Natural killer cell treated with Interleukin-12 subunit alpha and Interleukin-12 subunit beta and Interleukin-15 and Interleukin-18, amount 100 ng/mL, for 72 hours (primary cell): ENCODE data around the gene IGF2BP3. TPM values are rescaled to one million over a fixed set of nuclear protein-coding genes. Genes with fewer than 3 reads are reported as not detected.
A peak's percentile ranks its signal among the peaks of the same experiment; 100 is the strongest.
"Not testable (repeated sequence)": the region's sequence is repeated elsewhere in the genome, so short reads cannot be mapped to it uniquely, and the experiment has no call there.

Experiments used
- ATAC-seq, 2 donors: fragments of 150-1000 bp; cut with Tn5 transposase in 1 of 2; sonication (Bioruptor Pico), chemical (Tn5 transposase) in 1 of 2; 2 replicates each; pipeline ENCODE4 v1.10.0; 2021
- DNase-seq: peaks from one replicate; pipeline ENCODE4 v3.0.0; 2022; ENCODE audit warnings: low spot score
- H3K27ac Mint-ChIP-seq, 2 donors: 1 replicate in 1 of 2; 2 replicates in 1 of 2; pipeline ENCODE4 v1.8.0; 2022; ENCODE audit warnings: mixed read lengths in 2 of 2, mild to moderate bottlenecking in 1 of 2, moderate library complexity in 1 of 2
- H3K27me3 Mint-ChIP-seq, 2 donors: 1 replicate in 1 of 2; 2 replicates in 1 of 2; pipeline ENCODE4 v1.8.0; 2022; ENCODE audit warnings: mixed read lengths in 2 of 2
- H3K36me3 Mint-ChIP-seq: one replicate; pipeline ENCODE4 v1.8.0; 2022; ENCODE audit warnings: mixed read lengths
- H3K4me1 Mint-ChIP-seq, 2 donors: 1 replicate in 1 of 2; 2 replicates in 1 of 2; pipeline ENCODE4 v1.8.0; 2022; ENCODE audit warnings: low read depth in 2 of 2, mixed read lengths in 2 of 2, mild to moderate bottlenecking in 1 of 2
- H3K4me3 Mint-ChIP-seq: one replicate; pipeline ENCODE4 v1.8.0; 2022; ENCODE audit warnings: mixed read lengths
- H3K9me3 Mint-ChIP-seq: 2 replicates; pipeline ENCODE4 v1.8.0; 2022; ENCODE audit warnings: mixed read lengths
- total RNA-seq, 2 donors: library from RNA; stranded (reverse); gene quantifications; one replicate each; pipeline ENCODE4 v1.2.3, GENCODE V29; 2022

Gene IGF2BP3
- total RNA-seq, 2 donors from 2014 or later: 0.31 to 0.95 TPM

GRCh38 chr7:23431702-23432199 is 38.5 kb downstream of the IGF2BP3 start:
- H3K9me3 Mint-ChIP-seq: no peaks in the 10 kb centered on the region
- H3K27me3 Mint-ChIP-seq: peaks cover 9 to 38% of the 10 kb centered on the region in 2 donors
- no peak overlapping the region for H3K27ac Mint-ChIP-seq
- no peaks in the 10 kb centered on the region for H3K4me1 Mint-ChIP-seq
- ATAC-seq (no peak), DNase-seq (no peak)
- no peaks in the 10 kb centered on the region for H3K36me3 Mint-ChIP-seq
- no peak overlapping the region for H3K4me3 Mint-ChIP-seq

GRCh38 chr7:23430893-23431259 is 39.4 kb downstream of the IGF2BP3 start:
- no peaks in the 10 kb centered on the region for H3K9me3 Mint-ChIP-seq
- DNase-seq (no peak), ATAC-seq (no peak)
- H3K36me3 Mint-ChIP-seq: no peaks in the 10 kb centered on the region
- no peak overlapping the region for H3K27ac Mint-ChIP-seq
- H3K4me3 Mint-ChIP-seq: no peak overlapping the region
- H3K27me3 Mint-ChIP-seq: peaks cover 11 to 41% of the 10 kb centered on the region in 2 donors
- no peaks in the 10 kb centered on the region for H3K4me1 Mint-ChIP-seq

- Mint-ChIP-seq H3K4me3 (no peak overlapping the region), H3K4me1 (no peaks in the 10 kb centered on the region), H3K27ac (no peak overlapping the region), H3K27me3 (peaks cover 8 to 44% of the 10 kb centered on the region in 2 donors), H3K36me3 (no peaks in the 10 kb centered on the region), H3K9me3 (no peaks in the 10 kb centered on the region)
- DNase-seq (no peak), ATAC-seq (no peak)
Observed at GRCh38 chr7:23426876-23427275, 43.4 kb downstream of the IGF2BP3 start.

- no peaks in the 10 kb centered on the region for H3K9me3 Mint-ChIP-seq
- H3K4me1 Mint-ChIP-seq: no peaks in the 10 kb centered on the region
- no peak for ATAC-seq
- peaks cover 2 to 20% of the 10 kb centered on the region in 2 donors for H3K27me3 Mint-ChIP-seq
- DNase-seq: no peak
- no peak overlapping the region for H3K27ac Mint-ChIP-seq
- H3K4me3 Mint-ChIP-seq: no peak overlapping the region
- no peaks in the 10 kb centered on the region for H3K36me3 Mint-ChIP-seq
Observed at GRCh38 chr7:23422909-23423308, 47.4 kb downstream of the IGF2BP3 start.

- H3K27ac Mint-ChIP-seq: no peak overlapping the region
- peaks cover 2 to 18% of the 10 kb centered on the region in 2 donors for H3K27me3 Mint-ChIP-seq
- no peak overlapping the region for H3K4me3 Mint-ChIP-seq
- H3K4me1 Mint-ChIP-seq: no peaks in the 10 kb centered on the region
- ATAC-seq (no peak), DNase-seq (no peak)
- no peaks in the 10 kb centered on the region for H3K9me3 Mint-ChIP-seq
- H3K36me3 Mint-ChIP-seq: no peaks in the 10 kb centered on the region
Observed at GRCh38 chr7:23422384-23422783, 47.9 kb downstream of the IGF2BP3 start.

GRCh38 chr7:23419845-23420244 is 50.4 kb downstream of the IGF2BP3 start:
- no peak for DNase-seq
- Mint-ChIP-seq H3K9me3 (no peaks in the 10 kb centered on the region), H3K36me3 (no peaks in the 10 kb centered on the region), H3K4me3 (no peak overlapping the region), H3K27me3 (peaks cover 4 to 13% of the 10 kb centered on the region in 2 donors), H3K4me1 (no peaks in the 10 kb centered on the region), H3K27ac (no peak overlapping the region)
- ATAC-seq: no peak

- DNase-seq (no peak), ATAC-seq (no peak)
- H3K27ac Mint-ChIP-seq: no peak overlapping the region
- no peaks in the 10 kb centered on the region for H3K9me3 Mint-ChIP-seq
- H3K4me1 Mint-ChIP-seq: no peaks in the 10 kb centered on the region
- H3K36me3 Mint-ChIP-seq: no peaks in the 10 kb centered on the region
- no peak overlapping the region for H3K4me3 Mint-ChIP-seq
- peaks cover 6 to 17% of the 10 kb centered on the region in 2 donors for H3K27me3 Mint-ChIP-seq
Observed at GRCh38 chr7:23419160-23419559, 51.1 kb downstream of the IGF2BP3 start.

- DNase-seq: no peak
Observed at GRCh38 chr7:23418046-23418445, 52.2 kb downstream of the IGF2BP3 start.

GRCh38 chr7:23415198-23415597 is 55.1 kb downstream of the IGF2BP3 start:
- DNase-seq: no peak
- Mint-ChIP-seq H3K4me1 (no peaks in the 10 kb centered on the region), H3K9me3 (no peaks in the 10 kb centered on the region), H3K4me3 (no peak overlapping the region), H3K36me3 (no peaks in the 10 kb centered on the region), H3K27me3 (peaks cover 6 to 8% of the 10 kb centered on the region in 2 donors), H3K27ac (no peak overlapping the region)
- no peak for ATAC-seq

More at GRCh38 chr7:23418046-23418445, 52.2 kb downstream of the IGF2BP3 start:
- H3K9me3 Mint-ChIP-seq: no peaks in the 10 kb centered on the region
- no peaks in the 10 kb centered on the region for H3K36me3 Mint-ChIP-seq
- H3K4me1 Mint-ChIP-seq: no peaks in the 10 kb centered on the region
- ATAC-seq: no peak
- H3K27me3 Mint-ChIP-seq: peaks cover 6 to 13% of the 10 kb centered on the region in 2 donors
- no peak overlapping the region for H3K27ac Mint-ChIP-seq
- no peak overlapping the region for H3K4me3 Mint-ChIP-seq

GRCh38 chr7:23410446-23411183 is 59.7 kb downstream of the IGF2BP3 start:
- no peaks in the 10 kb centered on the region for H3K4me1 Mint-ChIP-seq
- ATAC-seq: no peak
- no peak overlapping the region for H3K4me3 Mint-ChIP-seq
- H3K27me3 Mint-ChIP-seq: peaks cover 4 to 8% of the 10 kb centered on the region in 2 donors
- no peak overlapping the region for H3K27ac Mint-ChIP-seq
- peaks cover 5% of the 10 kb centered on the region for H3K36me3 Mint-ChIP-seq
- no peak for DNase-seq
- no peaks in the 10 kb centered on the region for H3K9me3 Mint-ChIP-seq

- not testable (repeated sequence) for H3K4me1 Mint-ChIP-seq, H3K9me3 Mint-ChIP-seq, H3K36me3 Mint-ChIP-seq, H3K27me3 Mint-ChIP-seq, ATAC-seq, DNase-seq, H3K27ac Mint-ChIP-seq, H3K4me3 Mint-ChIP-seq
Observed at GRCh38 chr7:23406564-23406963, 63.7 kb downstream of the IGF2BP3 start.

- no peak overlapping the region for H3K4me3 Mint-ChIP-seq
- no peak for DNase-seq
- H3K4me1 Mint-ChIP-seq: no peaks in the 10 kb centered on the region
- H3K9me3 Mint-ChIP-seq: no peaks in the 10 kb centered on the region
- peaks cover 8 to 9% of the 10 kb centered on the region in 2 donors for H3K27me3 Mint-ChIP-seq
- peak overlapping the region in 1 of 2 donors; percentile 17 for H3K27ac Mint-ChIP-seq
- peaks cover 5% of the 10 kb centered on the region for H3K36me3 Mint-ChIP-seq
- ATAC-seq: no peak
Observed at GRCh38 chr7:23405240-23405618, 65.1 kb downstream of the IGF2BP3 start.

GRCh38 chr7:23404546-23405239 is 65.6 kb downstream of the IGF2BP3 start:
- H3K4me1 Mint-ChIP-seq: no peaks in the 10 kb centered on the region
- DNase-seq (no peak), ATAC-seq (no peak)
- no peak overlapping the region for H3K4me3 Mint-ChIP-seq
- H3K27ac Mint-ChIP-seq: peak overlapping the region in 1 of 2 donors; percentile 17
- no peaks in the 10 kb centered on the region for H3K9me3 Mint-ChIP-seq
- H3K36me3 Mint-ChIP-seq: peaks cover 5% of the 10 kb centered on the region
- peaks cover 8 to 9% of the 10 kb centered on the region in 2 donors for H3K27me3 Mint-ChIP-seq

- Mint-ChIP-seq H3K36me3 (peaks cover 5% of the 10 kb centered on the region), H3K4me1 (no peaks in the 10 kb centered on the region), H3K4me3 (no peak overlapping the region), H3K27ac (peak overlapping the region in 1 of 2 donors; percentile 17), H3K9me3 (no peaks in the 10 kb centered on the region), H3K27me3 (peaks cover 8 to 9% of the 10 kb centered on the region in 2 donors)
- DNase-seq (no peak), ATAC-seq (no peak)
Observed at GRCh38 chr7:23403970-23404369, 66.3 kb downstream of the IGF2BP3 start.
